HCT116 (cell line): ENCODE data around the gene EIF4E3. TPM values are rescaled to one million over a fixed set of nuclear protein-coding genes. Genes with fewer than 3 reads are reported as not detected.

Experiments used
- ATAC-seq: fragments of 200-7000 bp; cut with Tn5 transposase; 2 replicates; pipeline ENCODE4 v1.9.1; 2020; ENCODE audit warnings: mild to moderate bottlenecking, moderate library complexity
- BruUV-seq: library from RNA; stranded (reverse); fragments of 400-500 nt; replicated peaks from 2 replicates; lab custom pipeline; 2021; lab: Mats Ljungman, UMichigan
- CTCF ChIA-PET: fragments of 300-600 bp; sonication (Branson Sonifier 250); formaldehyde crosslinking; loops from one replicate; lab custom pipeline; 2021; ENCODE audit warnings: antibody characterized with exemption; lab: Charles Lee
- POLR2A ChIA-PET: fragments of 300-600, 350-600 bp; sonication (Branson Sonifier 250); formaldehyde crosslinking; loops from one replicate; lab custom pipeline; 2021; ENCODE audit warnings: antibody characterized with exemption; lab: Charles Lee
- RAD21 ChIA-PET, 2 experiments: fragments of 300-600 bp; sonication (Branson Sonifier 250); formaldehyde crosslinking; loops; one replicate each; lab custom pipeline; 2023; ENCODE audit warnings: low total read pairs in 2 of 2; ENCODE audit not compliant: uncharacterized antibody in 2 of 2, unreplicated experiment in 2 of 2, low non-redundant PET in 1 of 2; lab: Charles Lee
- DNase-seq: peaks from one replicate; pipeline ENCODE4 v3.0.0-alpha.2; 2010; ENCODE audit warnings: low read depth, low spot score
- H2AFZ ChIP-seq: fragments of 200-600 bp; shearing (Covaris generic), sonication (generic); 2 replicates; pipeline ENCODE4 v1.6.1; 2017; ENCODE audit warnings: low read depth, mixed run types, mixed read lengths, antibody characterized with exemption, low read length; ENCODE audit not compliant: poor library complexity, severe bottlenecking
- H3K27ac ChIP-seq: 2 replicates; pipeline ENCODE4 v1.5.1; 2012; ENCODE audit warnings: low read depth, low read length
- H3K27me3 ChIP-seq: fragments of 200-600 bp; sonication (generic); 2 replicates; pipeline ENCODE4 v1.6.1; 2016; ENCODE audit warnings: mixed run types, low read length, mixed read lengths; ENCODE audit not compliant: insufficient read depth
- H3K36me3 ChIP-seq, 2 experiments: fragments of 200-500 bp in 1 of 2; fragments of 200-600 bp in 1 of 2; sonication (Bioruptor generic) in 1 of 2; sonication (generic) in 1 of 2; 2 replicates each; pipeline versions ENCODE4 v1.5.1 to v1.6.1; 2014 to 2016; ENCODE audit warnings: low read length in 2 of 2, inconsistent platforms in 1 of 2, mixed read lengths in 1 of 2, mixed run types in 1 of 2; ENCODE audit not compliant: insufficient read depth in 2 of 2, control insufficient read depth in 1 of 2
- H3K4me1 ChIP-seq, 2 experiments: fragments of 200-600 bp in 1 of 2; sonication (generic) in 1 of 2; 2 replicates each; pipeline versions ENCODE4 v1.5.1 to v1.6.1; 2012 to 2017; ENCODE audit warnings: low read length in 2 of 2, inconsistent platforms in 1 of 2, mild to moderate bottlenecking in 1 of 2, mixed read lengths in 1 of 2, mixed run types in 1 of 2, moderate library complexity in 1 of 2; ENCODE audit not compliant: insufficient read depth in 2 of 2, control insufficient read depth in 1 of 2
- H3K4me2 ChIP-seq: fragments of 200-600 bp; sonication (generic); 2 replicates; pipeline ENCODE4 v1.6.1; 2017; ENCODE audit warnings: mixed run types, low read length, mixed read lengths
- H3K4me3 ChIP-seq, 2 experiments: fragments of 200-600 bp in 1 of 2; sonication (generic) in 1 of 2; replicated peaks in 1 of 2; 2 replicates each; pipeline ENCODE4 v1.5.1; 2011 to 2016; ENCODE audit warnings: low read length in 2 of 2, control low read depth in 1 of 2, low read depth in 1 of 2, mild to moderate bottlenecking in 1 of 2, mixed read lengths in 1 of 2, mixed run types in 1 of 2
- H3K79me2 ChIP-seq: fragments of 200-600 bp; sonication (generic); 2 replicates; pipeline ENCODE4 v1.6.1; 2017; ENCODE audit warnings: mild to moderate bottlenecking, mixed run types, low read length, moderate library complexity, mixed read lengths; ENCODE audit not compliant: insufficient read depth
- H3K9ac ChIP-seq: fragments of 200-600 bp; sonication (generic); 2 replicates; pipeline ENCODE4 v1.6.1; 2016; ENCODE audit warnings: low read length, mixed read lengths
- H3K9me2 ChIP-seq: fragments of 200-600 bp; sonication (generic), shearing (Covaris generic); 2 replicates; pipeline ENCODE4 v1.6.1; 2017; ENCODE audit warnings: mixed run types, mild to moderate bottlenecking, moderate library complexity; ENCODE audit not compliant: insufficient read depth
- H3K9me3 ChIP-seq, 2 experiments: fragments of 200-500 bp in 1 of 2; fragments of 200-600 bp in 1 of 2; sonication (Bioruptor generic) in 1 of 2; sonication (generic) in 1 of 2; 2 replicates each; pipeline ENCODE4 v1.6.1; 2014 to 2017; ENCODE audit warnings: low read length in 2 of 2, mixed read lengths in 2 of 2, inconsistent platforms in 1 of 2, low read depth in 1 of 2, mild to moderate bottlenecking in 1 of 2, mixed run types in 1 of 2, moderate library complexity in 1 of 2; ENCODE audit not compliant: control insufficient read depth in 1 of 2, insufficient read depth in 1 of 2
- H4K20me1 ChIP-seq: fragments of 200-600 bp; sonication (generic), shearing (Covaris generic); 2 replicates; pipeline ENCODE4 v1.6.1; 2017; ENCODE audit warnings: mixed run types, mild to moderate bottlenecking, moderate library complexity; ENCODE audit not compliant: insufficient read depth
- CBX3 ChIP-seq: IDR thresholded peaks from 2 replicates; pipeline ENCODE4 v1.6.1; 2012; ENCODE audit warnings: low read depth
- EGR1 ChIP-seq: IDR thresholded peaks from 2 replicates; pipeline ENCODE4 v1.6.1; 2012; ENCODE audit warnings: low read depth
- ELF1 ChIP-seq: IDR thresholded peaks from 2 replicates; pipeline ENCODE4 v1.6.1; 2012; ENCODE audit warnings: low read depth, borderline replicate concordance
- EZH2phosphoT487 ChIP-seq: fragments of 200-600 bp; IDR thresholded peaks from 2 replicates; pipeline ENCODE4 v1.6.1; 2018; ENCODE audit warnings: antibody characterized with exemption, borderline replicate concordance
- FOSL1 ChIP-seq: IDR thresholded peaks from 2 replicates; pipeline ENCODE4 v1.6.1; 2012; ENCODE audit warnings: low read depth
- JUND ChIP-seq: IDR thresholded peaks from 2 replicates; pipeline ENCODE4 v1.6.1; 2012
- POLR2AphosphoS5 ChIP-seq: IDR thresholded peaks from 2 replicates; pipeline ENCODE4 v1.6.1; 2011; ENCODE audit warnings: mild to moderate bottlenecking, low read depth, low read length, moderate library complexity
- REST ChIP-seq: IDR thresholded peaks from 2 replicates; pipeline ENCODE4 v1.6.1; 2012; ENCODE audit warnings: low read depth
- SIN3A ChIP-seq: IDR thresholded peaks from 2 replicates; pipeline ENCODE4 v1.6.1; 2012; ENCODE audit warnings: low read depth
- SP1 ChIP-seq: IDR thresholded peaks from 2 replicates; pipeline ENCODE4 v1.6.1; 2012; ENCODE audit warnings: low read depth
- ZNF274 ChIP-seq: fragments of 200-500 bp; sonication (Bioruptor generic); IDR thresholded peaks from 2 replicates; pipeline ENCODE4 v1.6.1; 2014; ENCODE audit warnings: mild to moderate bottlenecking, low read depth, low read length, inconsistent platforms
- intact Hi-C: fragments of 100-400 bp; cut with micrococcal nuclease; formaldehyde crosslinking; loops from 2 replicates; pipeline ENCODE4 v1.10.0; 2022
- total RNA-seq: library from RNA; stranded (reverse); gene quantifications from one replicate; pipeline ENCODE4 v1.2.1, GENCODE V29; 2021; ENCODE audit not compliant: unreplicated experiment
- TF ChIP-seq, protein P1 (sequence below): IDR thresholded peaks from 2 replicates; pipeline ENCODE4 v1.6.1; 2012
- TF ChIP-seq, protein P2 (sequence below): IDR thresholded peaks from 2 replicates; pipeline ENCODE4 v1.6.1; 2011; ENCODE audit warnings: mild to moderate bottlenecking, low read length, moderate library complexity; ENCODE audit not compliant: insufficient replicate concordance; ENCODE audit errors: extremely low read depth

The EIF4E3 gene
- total RNA-seq, 1 experiment from 2014 or later, result 6.0 TPM

- Histone ChIP-seq H4K20me1 (no peaks in the 10 kb centered on the region), H3K9me3 (no peaks in the 10 kb centered on the region), H3K4me2 (no peak overlapping the region), H3K27ac (no peak overlapping the region), H3K9me2 (no peaks in the 10 kb centered on the region), H3K4me1 (no peaks in the 10 kb centered on the region), H3K79me2 (no peaks in the 10 kb centered on the region), H2AFZ (no peak overlapping the region), H3K27me3 (no peaks in the 10 kb centered on the region), H3K36me3 (no peaks in the 10 kb centered on the region), H3K9ac (no peak overlapping the region), H3K4me3 (no peak overlapping the region)
- DNase-seq (no peak), ATAC-seq (no peak)
- intact Hi-C loops, result no loop called here
- POLR2A ChIA-PET, result no interaction called here
- RAD21 ChIA-PET, result no interaction called here
- CTCF ChIA-PET, result no interaction called here
- no TSS peak for BruUV-seq
- no peak for TF ChIP-seq REST
- TF ChIP-seq JUND, result no peak
- no peak for TF ChIP-seq EZH2phosphoT487
- TF ChIP-seq ZNF274, result no peak
- TF ChIP-seq, protein P1, sequence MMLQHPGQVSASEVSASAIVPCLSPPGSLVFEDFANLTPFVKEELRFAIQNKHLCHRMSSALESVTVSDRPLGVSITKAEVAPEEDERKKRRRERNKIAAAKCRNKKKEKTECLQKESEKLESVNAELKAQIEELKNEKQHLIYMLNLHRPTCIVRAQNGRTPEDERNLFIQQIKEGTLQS, result no peak
- no peak for TF ChIP-seq FOSL1
- no peak for TF ChIP-seq EGR1
- TF ChIP-seq, protein P2, sequence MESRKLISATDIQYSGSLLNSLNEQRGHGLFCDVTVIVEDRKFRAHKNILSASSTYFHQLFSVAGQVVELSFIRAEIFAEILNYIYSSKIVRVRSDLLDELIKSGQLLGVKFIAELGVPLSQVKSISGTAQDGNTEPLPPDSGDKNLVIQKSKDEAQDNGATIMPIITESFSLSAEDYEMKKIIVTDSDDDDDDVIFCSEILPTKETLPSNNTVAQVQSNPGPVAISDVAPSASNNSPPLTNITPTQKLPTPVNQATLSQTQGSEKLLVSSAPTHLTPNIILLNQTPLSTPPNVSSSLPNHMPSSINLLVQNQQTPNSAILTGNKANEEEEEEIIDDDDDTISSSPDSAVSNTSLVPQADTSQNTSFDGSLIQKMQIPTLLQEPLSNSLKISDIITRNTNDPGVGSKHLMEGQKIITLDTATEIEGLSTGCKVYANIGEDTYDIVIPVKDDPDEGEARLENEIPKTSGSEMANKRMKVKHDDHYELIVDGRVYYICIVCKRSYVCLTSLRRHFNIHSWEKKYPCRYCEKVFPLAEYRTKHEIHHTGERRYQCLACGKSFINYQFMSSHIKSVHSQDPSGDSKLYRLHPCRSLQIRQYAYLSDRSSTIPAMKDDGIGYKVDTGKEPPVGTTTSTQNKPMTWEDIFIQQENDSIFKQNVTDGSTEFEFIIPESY, result no peak
- no peak for TF ChIP-seq CBX3
- TF ChIP-seq POLR2AphosphoS5, result no peak
- no peak for TF ChIP-seq ELF1
- TF ChIP-seq SIN3A, result no peak
- no peak for TF ChIP-seq SP1
Measured at GRCh38 chr3:71629289-71629688, 95.9 kb downstream of the EIF4E3 start.
